ENCODE measurements around the gene CCDC92B. TPM values are rescaled to one million over a fixed set of nuclear protein-coding genes. Genes with fewer than 3 reads are reported as not detected.
A peak's percentile ranks its signal among the peaks of the same experiment; 100 is the strongest.

CCDC92B gene
- polyA plus RNA-seq, 1 donor from 2014 or later = 0.32 TPM

GRCh38 chr17:2723997-2724783 is 25.3 kb downstream of the CCDC92B start:
- H3K27ac ChIP-seq (ENCODE audit: low read length) = no peak overlapping the region
- no peaks in the 10 kb centered on the region for H3K9me2 ChIP-seq (ENCODE audit: insufficient read depth, low read length)
- peaks cover 24% of the 10 kb centered on the region for H3K27me3 ChIP-seq (ENCODE audit: insufficient read depth, low read depth, low read length)
- no peaks in the 10 kb centered on the region for H4K20me1 ChIP-seq (ENCODE audit: insufficient read depth)
- H3K4me2 ChIP-seq (ENCODE audit: low read length) = no peak overlapping the region
- H3K36me3 ChIP-seq (ENCODE audit: insufficient read depth, low read length) = no peaks in the 10 kb centered on the region
- no peak overlapping the region for H3K9ac ChIP-seq (ENCODE audit: low read length)
- H3F3A ChIP-seq (ENCODE audit: insufficient read depth, low read length, poor library complexity, severe bottlenecking) = no peaks in the 10 kb centered on the region
- H2AFZ ChIP-seq (ENCODE audit: low read depth, low read length) = no peak overlapping the region
- no peaks in the 10 kb centered on the region for H3K9me3 ChIP-seq (ENCODE audit: low read length)
- no peak overlapping the region for H3K4me3 ChIP-seq (ENCODE audit: low read length)
- H3K79me2 ChIP-seq (replicated peaks; ENCODE audit: insufficient read depth, low read length) = no peaks in the 10 kb centered on the region
- TF ChIP-seq EZH2 (IDR thresholded peaks at IDR 0.05; ENCODE audit: borderline replicate concordance, insufficient read depth, low read length, poor library complexity, severe bottlenecking) (peak; percentile 60), EP300 (conservative IDR thresholded peaks at IDR 0.05; ENCODE audit: poor library complexity, severe bottlenecking) (no peak)

- Histone ChIP-seq H2AFZ (ENCODE audit: low read depth, low read length) (no peak overlapping the region), H3K9ac (ENCODE audit: low read length) (no peak overlapping the region), H4K20me1 (ENCODE audit: insufficient read depth) (no peaks in the 10 kb centered on the region), H3K4me2 (ENCODE audit: low read length) (no peak overlapping the region), H3K9me3 (ENCODE audit: low read length) (no peaks in the 10 kb centered on the region), H3K27ac (ENCODE audit: low read length) (no peak overlapping the region), H3K36me3 (ENCODE audit: insufficient read depth, low read length) (no peaks in the 10 kb centered on the region), H3K27me3 (ENCODE audit: insufficient read depth, low read depth, low read length) (peaks cover 24% of the 10 kb centered on the region), H3K79me2 (replicated peaks; ENCODE audit: insufficient read depth, low read length) (no peaks in the 10 kb centered on the region), H3K4me3 (ENCODE audit: low read length) (no peak overlapping the region), H3F3A (ENCODE audit: insufficient read depth, low read length, poor library complexity, severe bottlenecking) (no peaks in the 10 kb centered on the region), H3K9me2 (ENCODE audit: insufficient read depth, low read length) (no peaks in the 10 kb centered on the region)
- TF ChIP-seq RAD21 (conservative IDR thresholded peaks at IDR 0.05) = no peak
- no peak for TF ChIP-seq CTCF (IDR thresholded peaks at IDR 0.05; ENCODE audit: poor library complexity, severe bottlenecking)
- TF ChIP-seq TAF1 (IDR thresholded peaks at IDR 0.05; ENCODE audit: low read depth) = no peak
- no peak for TF ChIP-seq EZH2 (IDR thresholded peaks at IDR 0.05; ENCODE audit: borderline replicate concordance, insufficient read depth, low read length, poor library complexity, severe bottlenecking)
- no peak for TF ChIP-seq MXI1 (conservative IDR thresholded peaks at IDR 0.05; ENCODE audit: poor library complexity, severe bottlenecking)
- no peak for TF ChIP-seq EP300 (conservative IDR thresholded peaks at IDR 0.05; ENCODE audit: poor library complexity, severe bottlenecking)
- TF ChIP-seq POLR2AphosphoS5 (IDR thresholded peaks at IDR 0.05) = no peak
- no peak for TF ChIP-seq SMC3 (conservative IDR thresholded peaks at IDR 0.05; ENCODE audit: poor library complexity)
- TF ChIP-seq REST (IDR thresholded peaks at IDR 0.05; ENCODE audit: borderline replicate concordance) = no peak
Observed at GRCh38 chr17:2723505-2723996, 25.9 kb downstream of the CCDC92B start.
